ENCODE measurements around the gene NECTIN4.

- TF ChIP-seq TAF1 (IDR thresholded peaks at IDR 0.05; ENCODE audit: low read depth) (no peak), EGR1 (IDR thresholded peaks at IDR 0.05) (no peak), EP300 (IDR thresholded peaks at IDR 0.05; ENCODE audit: borderline replicate concordance) (no peak), RAD21 (IDR thresholded peaks at IDR 0.05; ENCODE audit: low read depth) (no peak), ZBTB7A (IDR thresholded peaks at IDR 0.05; ENCODE audit: low read depth) (no peak), MAX (IDR thresholded peaks at IDR 0.05) (no peak), CREB1 (IDR thresholded peaks at IDR 0.05; ENCODE audit: low read depth) (no peak), REST (IDR thresholded peaks at IDR 0.05; ENCODE audit: low read depth) (no peak), TEAD4 (IDR thresholded peaks at IDR 0.05) (no peak), CEBPB (IDR thresholded peaks at IDR 0.05) (no peak), NFIC (IDR thresholded peaks at IDR 0.05) (no peak), USF1 (IDR thresholded peaks at IDR 0.05) (no peak), TCF12 (IDR thresholded peaks at IDR 0.05; ENCODE audit: low read depth) (no peak)
These were observed 5.1 kb upstream of the NECTIN4 start for GRCh38 chr1:161094481-161094880.
